Activated CD4-positive, alpha-beta T cell treated with anti-CD3 and anti-CD28 coated beads, Interleukin-2, amount 50 U/mL, for 24 hours (primary cell): ENCODE results near the gene EVI2A.
"Not testable (repeated sequence)": the region's sequence is repeated elsewhere in the genome, so short reads cannot be mapped to it uniquely, and the experiment has no call there.

Experiments used
- DNase-seq, 2 donors: peaks; one replicate each; pipeline ENCODE4 v3.0.0-alpha.2; 2020; ENCODE audit warnings: low read depth in 1 of 2, low spot score in 1 of 2

The EVI2A gene

DNA sequence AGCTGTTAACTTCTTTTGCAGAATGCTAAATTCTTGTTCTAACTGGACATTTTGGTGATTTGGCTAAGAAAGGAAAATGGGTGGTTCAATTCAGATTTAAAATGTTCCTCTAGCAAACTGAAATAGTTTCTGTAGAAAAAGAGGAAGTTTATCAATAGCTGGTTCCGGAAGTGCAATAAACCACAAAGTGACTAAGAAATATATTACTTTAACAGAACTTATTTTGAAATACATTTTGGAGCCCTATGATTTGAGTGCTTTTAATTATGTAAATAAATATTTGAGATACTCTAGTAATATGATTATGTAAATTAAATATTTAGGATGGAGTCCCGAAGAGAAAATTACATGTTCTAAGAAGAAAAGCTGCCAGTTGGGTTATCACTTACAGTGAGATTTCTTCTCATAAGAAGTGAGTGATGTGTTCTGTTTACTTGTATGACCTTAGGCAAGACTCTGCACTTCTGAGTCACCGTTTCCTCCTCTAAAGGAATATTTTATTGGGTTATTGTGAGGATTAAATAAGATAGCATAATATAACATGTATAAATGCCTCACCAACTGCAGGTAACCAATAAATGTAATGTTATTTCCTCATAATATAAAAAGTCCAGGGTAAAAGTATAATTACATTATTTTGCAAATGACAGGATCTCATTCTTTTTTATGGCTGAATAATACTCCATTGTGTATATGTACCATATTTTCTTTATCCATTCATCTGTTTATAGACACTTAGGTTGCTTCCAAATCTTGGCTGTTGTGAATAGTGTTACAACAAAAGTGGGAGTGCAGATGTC is 7.2 kb downstream of the EVI2A start, which contains the start of gene EVI2B:
Gene EVI2B (minus strand): TSS at position 73 of the 800 bp plus-strand sequence. CDS start 8,445 bp downstream, outside the sequence.
- DNase-seq: no peak

DNA sequence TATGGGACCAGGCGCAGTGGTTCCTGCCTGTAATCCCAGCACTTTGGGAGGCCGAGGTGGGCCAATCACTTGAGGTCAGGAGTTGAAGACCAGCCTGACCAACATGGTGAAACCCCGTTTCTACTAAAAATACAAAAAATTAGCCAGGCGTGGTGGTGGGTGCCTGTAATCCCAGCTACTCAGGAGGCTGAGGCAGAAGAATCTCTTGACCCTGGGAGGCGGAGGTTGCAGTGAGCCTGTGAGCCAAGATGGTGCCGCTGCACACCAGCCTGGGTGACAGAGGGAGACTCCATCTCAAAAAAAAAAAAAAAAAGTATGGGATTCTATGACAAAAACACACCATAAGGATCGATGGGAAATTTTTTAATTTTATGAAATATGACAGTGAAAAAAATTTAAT is 9.2 kb downstream of the EVI2A start:
- DNase-seq: not testable (repeated sequence)

DNA sequence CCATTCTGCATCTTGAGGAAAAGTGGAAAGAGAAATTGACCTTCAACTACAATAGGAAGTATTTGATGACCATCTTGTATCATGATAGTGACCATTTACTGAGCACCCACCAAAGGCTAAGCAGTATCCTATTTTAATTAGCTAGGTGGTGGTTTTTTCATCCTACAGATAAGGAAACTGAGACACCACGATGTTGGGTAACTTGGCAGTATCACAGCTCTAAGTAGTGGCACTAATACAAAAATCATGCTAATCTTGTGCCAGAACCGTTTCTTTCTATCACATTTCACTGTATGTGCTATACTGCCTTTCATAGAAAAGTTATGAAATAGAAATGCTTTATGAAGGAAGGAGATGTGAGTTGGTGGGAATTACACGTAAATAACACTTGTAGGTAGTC is 9.9 kb downstream of the EVI2A start:
- no peak for DNase-seq

DNA sequence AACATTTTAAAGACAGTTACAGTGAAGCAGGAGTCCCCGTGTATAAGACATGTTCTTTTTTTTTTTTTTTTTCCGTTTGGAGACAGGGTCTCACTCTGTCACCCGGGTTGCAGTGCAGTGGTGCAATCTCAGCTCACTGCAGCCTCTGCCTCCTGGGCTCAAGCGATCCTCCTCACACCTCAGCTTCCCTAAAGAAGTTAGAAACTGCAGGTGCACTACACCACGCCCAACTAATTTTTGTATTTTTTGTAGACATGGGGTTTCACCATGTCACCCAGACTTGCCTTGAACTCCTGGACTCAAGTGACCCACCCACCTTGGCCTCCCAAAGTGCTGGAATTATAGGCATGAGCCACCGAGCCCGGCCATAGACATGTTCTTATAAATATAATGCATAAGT is 10.5 kb downstream of the EVI2A start:
- no peak for DNase-seq

DNA sequence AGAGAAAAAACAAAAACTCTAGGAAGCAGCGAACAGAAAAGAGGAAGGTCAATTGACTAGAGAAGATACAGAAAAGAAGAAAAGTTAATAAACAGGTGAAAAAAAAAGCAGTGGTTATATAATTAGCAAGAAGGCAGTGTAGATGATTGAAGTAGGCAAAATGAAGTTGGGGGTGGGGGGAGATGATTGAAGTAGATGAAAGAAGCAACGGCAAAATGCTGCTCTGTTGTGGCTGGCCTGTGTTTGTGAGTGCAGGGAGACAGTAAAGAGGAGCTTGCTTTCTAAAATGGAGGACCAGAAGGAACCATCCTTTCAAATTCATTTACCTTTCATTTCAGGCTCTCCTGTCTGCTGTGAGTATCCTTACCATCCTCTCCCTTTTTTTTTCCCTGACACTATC is 11.2 kb downstream of the EVI2A start:
- no peak for DNase-seq

DNA sequence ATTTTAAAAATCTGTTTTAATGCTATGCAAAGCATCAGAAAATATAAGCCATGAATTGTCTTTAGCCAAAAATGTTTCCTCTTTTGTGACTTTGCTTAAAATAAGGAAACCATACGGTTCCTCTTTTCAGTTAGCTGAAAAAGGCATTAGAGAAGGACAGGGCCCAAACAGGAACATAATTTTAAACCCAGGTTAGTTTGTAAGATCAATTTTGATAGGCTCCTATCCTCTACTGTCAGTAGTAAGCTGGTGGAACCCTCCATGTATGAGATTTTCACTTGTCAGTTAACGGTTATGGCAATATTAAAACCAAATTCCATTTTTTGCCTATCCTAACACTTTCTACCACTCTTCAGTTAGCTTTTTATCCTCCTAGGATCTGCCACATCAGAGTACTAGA is 11.9 kb downstream of the EVI2A start:
- DNase-seq: no peak

DNA sequence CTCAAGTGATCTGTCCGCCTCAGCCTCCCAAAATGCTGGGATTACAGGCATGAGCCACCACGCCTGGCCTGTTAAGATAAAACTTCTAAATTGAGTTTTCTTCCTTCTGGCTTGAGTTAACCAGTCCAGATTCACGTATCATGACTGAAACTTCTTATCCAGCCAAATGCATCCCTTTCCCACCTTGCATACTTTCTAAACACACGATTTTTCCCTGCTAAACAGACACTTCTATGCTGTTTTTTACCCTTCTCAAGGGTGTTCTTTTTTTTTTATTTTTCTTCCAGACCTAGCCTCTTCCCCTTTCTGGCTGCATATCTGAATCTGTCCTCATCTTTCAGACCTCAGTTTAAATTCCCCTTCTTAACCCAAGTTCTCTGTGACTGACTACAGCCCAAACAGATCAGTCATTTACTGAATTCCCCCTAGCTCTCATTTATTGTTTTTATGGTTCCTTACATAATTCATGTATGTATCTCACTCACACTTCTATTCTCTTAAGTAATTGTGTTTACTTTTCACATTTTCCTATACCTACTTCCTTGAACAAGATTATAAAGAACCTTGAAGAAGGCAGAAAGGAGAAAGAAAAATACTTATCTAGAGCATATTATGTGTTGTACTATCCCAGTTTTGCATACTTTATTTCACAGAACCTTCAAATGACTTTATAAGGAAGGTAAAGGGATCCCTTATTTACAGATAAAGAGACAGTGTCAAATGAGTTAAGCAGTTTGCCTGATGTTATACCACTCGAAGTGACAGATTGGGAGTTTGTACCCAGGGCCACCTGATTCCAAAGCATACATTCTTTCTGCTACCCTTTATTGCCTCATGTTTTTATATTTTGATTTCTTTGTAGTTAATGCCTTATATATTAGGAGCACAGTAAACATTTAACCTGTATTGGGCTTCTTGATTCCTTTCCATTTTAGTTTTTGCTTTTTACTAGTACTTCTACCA is 12.8 kb downstream of the EVI2A start:
- no peak for DNase-seq

DNA sequence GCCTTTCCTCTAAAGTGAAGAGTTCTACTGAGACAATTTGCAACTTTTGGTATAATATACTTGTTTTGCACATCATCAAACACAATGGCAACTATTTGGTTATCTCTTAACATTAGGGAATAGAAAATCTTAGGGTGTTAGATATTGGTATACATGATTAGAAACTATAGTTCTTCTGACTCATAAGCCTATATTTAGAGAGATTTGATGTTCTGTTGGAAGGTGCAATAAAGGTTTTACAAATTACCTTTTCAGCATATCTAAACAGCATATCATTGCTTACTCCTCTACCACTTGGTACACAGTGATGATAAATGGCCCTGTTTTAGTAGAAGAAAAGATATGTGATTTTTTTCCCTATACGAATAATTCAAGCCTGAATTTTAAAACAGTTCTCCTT is 13.8 kb downstream of the EVI2A start:
- DNase-seq: no peak

DNA sequence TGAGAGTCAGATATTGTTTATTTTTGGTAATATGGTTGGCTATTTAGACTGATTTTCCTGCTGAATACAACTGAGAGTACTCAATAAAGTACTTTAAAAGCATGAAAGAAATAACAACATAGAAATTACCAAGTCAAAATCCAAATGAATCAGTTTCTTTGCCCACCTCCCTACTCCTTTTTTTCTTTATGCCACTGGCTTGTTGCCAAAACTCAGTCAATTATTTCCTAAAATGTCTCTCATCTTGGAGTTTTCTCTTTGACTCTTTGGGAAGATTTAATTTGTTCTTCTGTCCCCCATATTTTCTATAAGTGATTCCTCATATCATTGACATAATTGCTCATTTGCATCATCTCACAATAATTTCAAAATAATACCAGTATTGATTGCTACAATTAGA is 21.8 kb downstream of the EVI2A start:
- no peak for DNase-seq

DNA sequence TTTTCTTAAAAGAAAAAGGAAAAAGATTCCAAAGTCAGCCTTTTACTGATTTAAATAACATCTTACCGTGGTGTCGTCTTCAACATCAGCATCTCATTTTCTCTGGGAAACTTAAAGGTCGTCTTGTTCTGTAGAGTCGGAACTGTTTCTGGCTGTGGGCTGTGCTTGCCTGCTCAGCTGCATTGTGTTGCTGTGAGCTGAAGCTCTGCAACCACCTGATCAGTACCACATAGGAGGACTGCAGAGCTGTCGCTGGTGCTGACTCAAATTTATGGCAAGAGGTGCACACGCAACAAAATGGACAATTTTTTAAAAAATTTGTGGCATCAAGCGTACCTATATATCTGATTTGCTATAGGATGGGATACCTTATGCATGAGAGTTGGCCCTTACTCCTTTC is 24.3 kb downstream of the EVI2A start, which contains the start of gene OMG:
Gene OMG (minus strand): TSS at position 150 of the 400 bp plus-strand sequence. CDS start 908 bp downstream, outside the sequence.
- no peak for DNase-seq

DNA sequence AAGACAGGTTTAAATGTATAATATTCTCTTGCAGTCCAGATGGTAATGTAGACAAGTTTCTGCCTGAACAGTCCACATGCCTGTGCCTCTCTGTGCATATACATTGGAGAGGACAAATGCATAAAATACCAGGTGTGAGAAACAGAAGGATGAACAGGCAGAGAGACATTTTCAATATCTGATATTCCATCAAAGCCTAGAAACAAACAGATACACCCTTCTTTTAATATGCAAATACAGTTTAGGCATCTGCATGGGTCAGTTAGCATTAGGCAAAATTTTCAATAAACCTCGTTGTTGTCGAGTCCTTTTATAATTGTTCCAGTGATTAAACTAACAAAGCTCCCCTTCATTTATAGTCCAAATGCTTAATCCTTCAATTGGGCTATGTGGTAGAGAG is 25.3 kb downstream of the EVI2A start:
- DNase-seq: no peak

DNA sequence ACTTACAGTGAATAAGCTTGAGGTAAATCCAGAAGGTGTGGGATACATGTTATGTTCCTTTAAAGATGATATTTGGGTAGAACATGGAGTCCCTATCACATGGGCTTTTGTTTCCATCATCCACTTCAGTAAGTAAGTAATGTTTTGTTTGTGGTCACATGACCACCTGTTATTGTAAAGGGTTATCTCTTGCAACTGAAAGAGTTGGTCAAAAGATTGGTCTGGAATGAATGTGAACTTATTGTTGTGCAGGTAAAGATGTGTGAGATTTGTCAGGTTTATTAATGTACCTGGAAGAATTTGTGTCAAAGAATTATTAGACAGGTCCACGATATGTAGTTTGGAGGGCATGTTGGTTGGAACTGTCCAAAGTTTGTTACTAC is 25.9 kb downstream of the EVI2A start:
- DNase-seq: no peak

DNA sequence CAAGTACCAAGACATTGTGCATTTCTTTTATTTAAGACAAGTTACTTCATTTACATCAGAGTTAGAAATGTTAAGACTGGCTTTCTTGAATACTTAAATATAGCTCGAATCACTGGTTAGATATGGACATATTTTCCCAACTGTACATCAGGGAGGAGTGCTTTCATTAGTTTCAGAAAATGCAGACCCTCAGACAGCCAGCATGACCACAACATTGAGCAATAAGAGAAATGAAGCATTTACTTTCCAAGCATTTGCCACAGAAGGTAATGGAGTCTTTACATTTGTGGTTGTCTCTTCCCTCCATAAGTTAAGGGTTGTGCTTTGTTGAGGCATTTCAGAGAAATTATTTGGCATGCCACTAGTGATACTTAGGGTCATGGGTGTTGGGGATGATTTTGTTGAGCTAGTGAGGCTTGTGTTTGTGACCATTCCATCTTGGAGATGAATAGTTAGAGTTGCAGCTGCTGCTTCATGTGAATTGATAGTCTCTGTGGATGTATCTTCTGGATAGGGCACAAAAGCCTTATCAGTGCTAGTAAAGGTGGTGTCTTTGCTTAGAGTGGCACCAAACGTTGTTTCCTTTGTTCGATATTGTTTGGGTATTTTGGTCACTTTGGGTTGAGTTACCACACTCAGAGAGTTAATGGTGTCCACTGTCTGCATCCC is 26.5 kb downstream of the EVI2A start:
- no peak for DNase-seq

DNA sequence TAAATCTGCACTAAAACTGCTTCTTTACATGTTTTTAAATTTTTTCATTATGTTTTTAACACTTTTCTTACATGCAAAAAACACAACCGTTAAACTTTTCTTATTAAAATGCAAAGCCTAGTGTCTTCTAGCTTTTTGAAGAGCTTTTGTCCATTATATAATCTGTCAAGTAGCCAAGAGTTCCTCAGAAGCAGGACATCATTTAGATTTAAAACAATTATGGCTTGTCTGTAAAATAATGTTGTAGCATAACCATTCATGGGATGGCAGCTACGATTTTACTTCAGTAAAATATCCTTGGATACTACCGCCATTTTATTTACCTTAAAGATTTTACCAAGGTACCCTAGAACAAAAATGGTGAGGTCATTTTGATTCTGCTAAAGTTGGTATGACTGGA is 27.2 kb downstream of the EVI2A start:
- DNase-seq: no peak

DNA sequence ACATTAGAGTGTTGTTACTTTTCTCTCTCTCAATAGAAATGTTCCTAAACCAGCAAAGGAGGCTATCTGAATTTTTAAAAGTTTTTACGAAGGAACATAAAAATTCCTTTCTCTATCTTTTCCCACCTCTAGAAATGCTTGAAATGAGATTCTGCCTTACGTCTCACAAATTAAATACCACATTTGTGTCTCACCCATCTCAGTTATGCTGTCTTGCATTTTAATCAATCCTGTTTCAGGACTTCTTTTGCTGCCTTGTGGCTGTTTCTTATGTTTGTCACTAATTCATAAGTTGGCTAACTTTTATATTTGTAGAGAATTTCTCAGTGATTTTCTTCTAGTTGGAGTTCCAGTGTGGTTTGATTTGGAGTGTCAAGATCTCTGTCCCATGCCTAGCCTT is 27.8 kb downstream of the EVI2A start:
- no peak for DNase-seq

DNA sequence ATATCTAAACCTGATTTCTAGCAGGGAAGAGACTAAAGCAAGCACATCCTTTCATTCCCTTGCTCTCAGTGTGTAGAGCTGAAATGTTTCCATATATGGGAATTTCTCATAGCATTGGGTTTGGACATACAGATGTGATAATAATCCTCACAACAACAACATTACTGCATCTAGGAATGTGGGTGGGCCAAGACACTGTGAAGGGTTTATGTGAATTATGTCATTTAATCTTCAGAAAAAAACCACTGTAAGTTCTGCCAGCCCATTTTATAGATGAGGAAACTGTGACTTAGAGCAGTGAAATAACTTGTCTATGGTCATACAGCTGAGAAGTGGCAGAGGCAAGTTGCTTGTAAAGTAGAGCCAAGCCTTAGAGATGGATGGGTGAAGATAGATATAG is 29.6 kb downstream of the EVI2A start:
- no peak for DNase-seq

DNA sequence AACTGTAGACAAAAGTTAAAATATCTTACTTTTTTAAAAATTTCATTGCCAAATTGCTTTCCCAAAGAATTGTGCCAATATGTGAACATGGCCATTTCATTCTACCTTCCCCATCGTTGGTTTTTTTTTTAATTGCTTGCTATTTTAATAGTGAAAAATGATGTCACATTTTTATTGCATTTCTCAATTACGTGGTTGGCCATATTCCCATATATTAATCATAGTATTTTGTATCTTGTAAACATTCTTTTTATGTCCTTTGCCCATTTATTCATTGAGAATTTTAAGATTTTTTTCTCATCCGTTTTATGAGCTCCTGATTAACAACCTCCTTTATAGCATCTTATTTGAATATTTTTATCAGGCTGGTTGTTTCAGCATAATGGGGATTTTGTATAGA is 31.6 kb downstream of the EVI2A start:
- DNase-seq: no peak

DNA sequence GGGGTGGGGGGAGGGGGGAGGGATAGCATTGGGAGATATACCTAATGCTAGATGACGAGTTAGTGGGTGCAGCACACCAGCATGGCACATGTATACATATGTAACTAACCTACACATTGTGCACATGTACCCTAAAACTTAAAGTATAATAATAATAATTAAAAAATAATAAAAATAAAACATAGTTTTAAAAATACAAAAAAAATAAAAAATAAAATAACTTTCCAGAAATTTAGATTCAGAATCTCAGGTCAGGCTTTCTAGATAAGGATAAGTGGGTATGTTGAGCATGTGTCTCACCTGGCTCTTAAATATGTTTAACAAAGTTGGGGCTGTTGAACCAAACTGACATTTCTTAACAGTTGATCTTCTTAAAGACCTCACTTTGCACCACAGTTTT is 33.5 kb downstream of the EVI2A start:
- not testable (repeated sequence) for DNase-seq

DNA sequence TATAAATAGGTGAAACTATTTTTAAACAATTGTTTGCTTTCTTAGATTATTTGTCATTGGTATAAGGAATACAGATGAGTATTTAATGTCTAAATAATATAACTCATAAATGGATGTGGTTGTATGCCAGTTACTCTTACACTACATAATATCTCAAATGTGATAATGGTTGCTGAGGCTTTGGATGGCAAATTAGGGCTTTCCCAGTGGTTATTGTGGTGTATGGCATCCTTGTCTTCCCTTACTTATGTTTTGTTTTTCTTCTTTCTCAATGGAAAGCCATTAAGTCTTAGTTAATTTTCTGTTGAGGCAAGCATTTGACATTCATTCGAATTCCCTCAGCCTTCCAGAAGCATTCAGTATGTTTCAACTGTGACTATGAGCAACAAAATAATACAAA is 34.8 kb downstream of the EVI2A start:
- no peak for DNase-seq

DNA sequence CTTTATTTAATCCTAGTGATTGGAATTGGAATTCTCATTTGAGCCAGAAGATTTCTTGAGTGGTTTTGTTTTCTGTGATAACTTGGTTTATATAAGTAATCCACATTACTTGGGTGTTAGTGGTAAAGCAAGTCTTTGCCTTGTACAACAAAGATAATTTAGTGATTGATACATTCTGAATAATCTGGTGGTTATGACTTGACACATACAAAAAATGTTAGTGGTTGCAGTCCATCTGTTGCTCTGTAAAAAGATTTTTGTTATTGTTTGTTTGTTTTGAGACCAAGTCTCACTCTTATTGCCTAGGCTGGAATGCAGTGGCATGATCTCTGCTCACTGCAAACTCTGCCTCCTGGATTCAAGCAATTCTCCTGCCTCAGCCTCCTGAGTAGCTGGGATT is 37.6 kb downstream of the EVI2A start:
- no peak for DNase-seq

DNA sequence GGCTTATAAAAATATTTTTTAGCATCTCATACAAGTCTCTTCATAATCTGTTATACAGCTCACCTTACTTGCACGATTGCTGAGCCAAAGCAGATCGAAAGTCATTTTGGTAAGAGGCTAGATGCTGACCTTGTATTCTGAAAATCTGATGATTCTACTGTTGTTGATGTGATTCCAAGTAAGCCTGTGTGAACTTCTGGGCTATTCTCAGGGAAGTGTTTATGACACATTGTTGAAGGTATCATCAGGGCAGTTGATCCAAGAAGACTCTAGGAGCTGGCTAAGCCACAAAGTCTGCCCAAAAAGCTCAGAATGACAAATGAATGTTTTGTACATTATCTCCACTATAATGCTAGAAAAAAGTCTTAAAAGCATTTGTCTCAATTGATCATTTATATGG is 40.4 kb downstream of the EVI2A start:
- no peak for DNase-seq

DNA sequence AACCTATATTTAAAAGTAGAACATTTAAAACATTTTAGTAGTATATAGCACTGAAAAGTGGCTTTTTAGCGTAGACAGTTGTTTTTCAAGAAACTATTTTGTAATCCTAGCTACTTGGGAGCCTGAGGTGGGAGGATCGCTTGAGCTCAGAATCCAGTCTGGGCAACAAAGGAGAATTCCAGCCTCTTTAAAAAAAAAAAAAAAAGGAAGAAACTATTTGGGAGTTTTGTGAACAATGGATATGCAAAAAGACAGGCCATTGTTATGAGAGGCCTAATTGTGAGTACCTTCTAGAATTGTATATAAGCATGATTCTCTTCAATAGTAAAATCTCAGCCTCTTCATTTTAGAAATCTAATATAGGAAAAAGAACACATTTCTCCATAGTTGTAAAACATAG is 42.0 kb downstream of the EVI2A start:
- no peak for DNase-seq
